DOHH2 (cell line): ENCODE measurements around the gene PKNOX1.
"Not testable (repeated sequence)": the region's sequence is repeated elsewhere in the genome, so short reads cannot be mapped to it uniquely, and the experiment has no call there.

Source experiments
- CTCF ChIP-seq: fragments of 200-600 bp; sonication (generic); IDR thresholded peaks from one replicate; pipeline ENCODE4 v1.5.1; 2014; ENCODE audit warnings: antibody characterized with exemption, mild to moderate bottlenecking, low read depth, low read length; ENCODE audit not compliant: poor library complexity, severe bottlenecking
- EZH2phosphoT487 ChIP-seq: fragments of 200-600 bp; sonication (generic); IDR thresholded peaks from 2 replicates; pipeline ENCODE4 v1.6.1; 2017; ENCODE audit warnings: borderline replicate concordance, mild to moderate bottlenecking, antibody characterized with exemption, low read length, moderate library complexity, mixed read lengths

GRCh38 chr21:42999152-42999551, 24.8 kb downstream of the PKNOX1 start:
- TF ChIP-seq CTCF, EZH2phosphoT487: not testable (repeated sequence)
